K562 (cell line): ENCODE results near the gene EIF2AK2. TPM values are rescaled to one million over a fixed set of nuclear protein-coding genes. Genes with fewer than 3 reads are reported as not detected.

ENCODE experiments used
- ARNT ChIP-seq, 2 experiments: fragments of 450-650 bp; IDR thresholded peaks; 2 replicates each; pipeline ENCODE4 v1.6.1; 2016; ENCODE audit warnings: mild to moderate bottlenecking in 1 of 2
- ATF1 ChIP-seq, 2 experiments: fragments of 450-650 bp in 1 of 2; IDR thresholded peaks; 2 replicates each; pipeline ENCODE4 v1.6.1; 2016; ENCODE audit warnings: missing compliant biosample characterization in 1 of 2, missing genetic modification characterization in 1 of 2
- FOXA3 ChIP-seq, 2 experiments: fragments of 450-650 bp in 1 of 2; sonication (generic) in 1 of 2; formaldehyde crosslinking; IDR thresholded peaks in 1 of 2; conservative IDR thresholded peaks in 1 of 2; 2 replicates each; pipeline versions ENCODE4 v1.4.0 to v1.8.0; 2020 to 2022; ENCODE audit warnings: mild to moderate bottlenecking in 2 of 2, missing genetic modification reagents in 1 of 2
- FOXK1 ChIP-seq: sonication (generic); formaldehyde crosslinking; IDR thresholded peaks from 2 replicates; pipeline ENCODE4 v1.8.0; 2022; ENCODE audit warnings: missing genetic modification reagents, mild to moderate bottlenecking, borderline replicate concordance
- GATA2 ChIP-seq: sonication (generic); formaldehyde crosslinking; IDR thresholded peaks from 2 replicates; pipeline ENCODE4 v1.4.0; 2020; ENCODE audit warnings: mild to moderate bottlenecking, missing genetic modification reagents
- GTF3C2 ChIP-seq: IDR thresholded peaks from 3 replicates; pipeline ENCODE4 v1.6.1; 2011; ENCODE audit warnings: borderline replicate concordance, mild to moderate bottlenecking, moderate library complexity; ENCODE audit not compliant: insufficient read length; ENCODE audit errors: extremely low read depth
- HNRNPL ChIP-seq: fragments of 200-400 bp; formaldehyde crosslinking; IDR thresholded peaks from 2 replicates; pipeline ENCODE4 v1.6.1; 2017; ENCODE audit warnings: low read depth, mild to moderate bottlenecking, low read length
- ILK ChIP-seq: fragments of 450-650 bp; IDR thresholded peaks from 2 replicates; pipeline ENCODE4 v1.6.1; 2016; ENCODE audit warnings: missing genetic modification characterization, low read depth, mild to moderate bottlenecking, missing compliant biosample characterization, moderate library complexity, borderline replicate concordance
- KAT7 ChIP-seq: sonication (generic); formaldehyde crosslinking; IDR thresholded peaks from 2 replicates; pipeline ENCODE4 v1.8.0; 2022; ENCODE audit warnings: missing genetic modification reagents, mild to moderate bottlenecking, borderline replicate concordance
- MAZ ChIP-seq, 2 experiments: fragments of 450-650 bp in 1 of 2; sonication (generic) in 1 of 2; formaldehyde crosslinking; IDR thresholded peaks in 1 of 2; conservative IDR thresholded peaks in 1 of 2; 2 replicates each; pipeline versions ENCODE4 v1.4.0 to v1.5.0; 2020; ENCODE audit warnings: mild to moderate bottlenecking in 1 of 2, missing genetic modification reagents in 1 of 2
- PML ChIP-seq: IDR thresholded peaks from 2 replicates; pipeline ENCODE4 v1.6.1; 2012; ENCODE audit warnings: low read length, inconsistent platforms
- POU5F1 ChIP-seq: fragments of 150-350 bp; IDR thresholded peaks from 2 replicates; pipeline ENCODE4 v1.6.1; 2014; ENCODE audit warnings: borderline replicate concordance, low read length, low read depth, mild to moderate bottlenecking; ENCODE audit not compliant: partially characterized antibody
- SNRNP70 ChIP-seq: fragments of 200-400 bp; formaldehyde crosslinking; optimal IDR thresholded peaks from 2 replicates; pipeline ENCODE3; 2017; ENCODE audit warnings: low read depth, low read length
- ZBTB26 ChIP-seq: fragments of 450-650 bp; formaldehyde crosslinking; IDR thresholded peaks from 2 replicates; pipeline ENCODE4 v1.4.0; 2022; ENCODE audit warnings: missing genetic modification characterization
- ZNF133 ChIP-seq: fragments of 250-450 bp; sonication (Bioruptor Pico); IDR thresholded peaks from 2 replicates; pipeline ENCODE4 v1.4.0; 2020; ENCODE audit warnings: mild to moderate bottlenecking
- ZNF431 ChIP-seq: sonication (generic); formaldehyde crosslinking; IDR thresholded peaks from 2 replicates; pipeline ENCODE4 v1.8.0; 2022; ENCODE audit warnings: mild to moderate bottlenecking, missing genetic modification reagents
- ZNF707 ChIP-seq: fragments of 250-450 bp; sonication (Bioruptor Pico); conservative IDR thresholded peaks from 2 replicates; pipeline ENCODE4 v1.8.0; 2022; ENCODE audit warnings: inconsistent platforms, mild to moderate bottlenecking, moderate library complexity
- ZNF778 ChIP-seq: fragments of 450-650 bp; formaldehyde crosslinking; IDR thresholded peaks from 2 replicates; pipeline ENCODE4 v1.4.0; 2020; ENCODE audit warnings: mild to moderate bottlenecking, moderate library complexity
- polyA plus RNA-seq, 8 experiments: library from polyadenylated mRNA; depleted of rRNA in 4 of 8; stranded (reverse) in 5 of 8; unstranded in 3 of 8; fragments of >200 nt; fragmentation: Nextera tagmentation in 2 of 8; fragmentation: Illumina TruSeq in 1 of 8; extraction: Ambion mirVana in 2 of 8; extraction: Trizol in 1 of 8; gene quantifications; 2 replicates each; pipeline versions ENCODE4 v1.2.1 to v1.2.3, GENCODE V29; 2011 to 2014; ENCODE audit warnings: inconsistent platforms in 1 of 8, missing spikeins in 1 of 8
- total RNA-seq, 7 experiments: library from RNA; depleted of rRNA in 6 of 7; stranded (reverse); fragments of >200 nt in 6 of 7; fragmentation: Illumina TruSeq in 2 of 7; extraction: Trizol in 2 of 7; gene quantifications; 2 replicates each; pipeline versions ENCODE4 v1.2.1 to v1.2.3, GENCODE V29; 2011 to 2021; ENCODE audit warnings: low replicate concordance in 1 of 7
- TF ChIP-seq, protein P1 (sequence below): fragments of 450-650 bp; formaldehyde crosslinking; IDR thresholded peaks from 2 replicates; pipeline ENCODE4 v1.4.0; 2020; ENCODE audit warnings: mild to moderate bottlenecking, moderate library complexity
- TF ChIP-seq, protein P2 (sequence below): fragments of 450-650 bp; IDR thresholded peaks from 2 replicates; pipeline ENCODE4 v1.6.1; 2016; ENCODE audit warnings: missing biosample characterization, missing genetic modification characterization

The EIF2AK2 gene
- total and polyA plus RNA-seq, 9 of the 15 experiments (the other 6 are each of a cell fraction or from before 2014, with no cell fraction given) = 3.8 to 19.5 (median 13.3) TPM

DNA sequence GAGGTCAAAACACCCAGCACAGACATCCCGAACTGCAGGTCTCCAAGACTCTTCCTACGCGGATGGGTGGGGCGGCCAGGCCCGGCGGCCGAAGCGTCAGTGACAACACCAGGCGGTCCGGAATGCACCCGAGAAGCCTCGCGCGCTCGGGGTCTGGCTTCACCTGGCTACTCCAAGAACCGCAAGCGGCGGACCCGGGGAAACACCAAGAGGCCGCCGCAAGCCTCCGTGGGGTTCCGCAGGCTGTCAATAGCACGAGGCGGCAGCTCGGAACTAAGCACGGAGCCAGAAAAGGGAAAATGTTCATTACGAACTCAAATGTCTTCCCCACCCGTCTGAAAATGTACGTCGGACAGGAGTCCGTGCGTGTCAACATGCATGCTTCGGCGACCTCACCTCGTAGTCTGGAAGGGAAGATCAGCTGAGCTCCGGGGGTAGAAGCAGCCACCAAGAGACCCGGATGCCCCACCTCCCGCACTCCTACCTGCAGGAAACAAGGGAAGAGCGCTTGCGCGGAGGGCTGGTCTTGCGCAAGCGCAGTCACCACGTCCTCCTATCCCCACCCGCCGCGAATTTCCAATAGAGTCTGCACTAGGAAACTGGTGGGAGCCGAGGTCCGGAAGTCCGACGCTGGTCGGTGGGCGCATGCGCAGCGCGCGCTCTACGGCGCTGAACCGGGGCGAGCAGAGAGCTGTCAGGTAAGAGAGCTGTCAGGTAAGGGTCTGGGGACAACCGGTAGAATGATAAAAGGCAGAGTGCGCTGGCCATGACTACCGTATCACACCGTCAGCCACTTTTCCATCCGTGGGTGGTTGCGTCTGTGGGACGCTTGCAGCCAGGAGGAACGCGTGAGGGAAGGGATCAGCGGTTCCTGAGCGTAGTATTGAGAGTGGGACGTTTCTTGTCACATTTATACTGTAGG, 72.6 kb downstream of the EIF2AK2 start, which contains the start of the genes GPATCH11 and HEATR5B (continued):
- TF ChIP-seq KAT7 (CRISPR knock-in tag) = no peak
- TF ChIP-seq ZNF707 = no peak
- TF ChIP-seq ATF1 (CRISPR knock-in tag; IDR thresholded peaks at IDR 0.05) = no peak
- peak; percentile 46; the same call in 1 of the 2 replicates for TF ChIP-seq ATF1 (tag; IDR thresholded peaks at IDR 0.05)
- no peak for TF ChIP-seq POU5F1
- no peak for TF ChIP-seq GTF3C2
- no peak for TF ChIP-seq HNRNPL
- no peak; the same call in 1 of the 2 replicates for TF ChIP-seq PML
- no peak; the same call in 1 of the 2 replicates for TF ChIP-seq ZNF431 (CRISPR knock-in tag)
- TF ChIP-seq FOXA3 (CRISPR knock-in tag; conservative IDR thresholded peaks at IDR 0.05 in 1 of 2, IDR thresholded peaks at IDR 0.05 in 1 of 2) = peak in 1 of 2 experiments; percentile 12; a peak in 1 of 4 replicates
- no peak for TF ChIP-seq ILK (tag)
- no peak for TF ChIP-seq ZNF778
- TF ChIP-seq, protein P1, sequence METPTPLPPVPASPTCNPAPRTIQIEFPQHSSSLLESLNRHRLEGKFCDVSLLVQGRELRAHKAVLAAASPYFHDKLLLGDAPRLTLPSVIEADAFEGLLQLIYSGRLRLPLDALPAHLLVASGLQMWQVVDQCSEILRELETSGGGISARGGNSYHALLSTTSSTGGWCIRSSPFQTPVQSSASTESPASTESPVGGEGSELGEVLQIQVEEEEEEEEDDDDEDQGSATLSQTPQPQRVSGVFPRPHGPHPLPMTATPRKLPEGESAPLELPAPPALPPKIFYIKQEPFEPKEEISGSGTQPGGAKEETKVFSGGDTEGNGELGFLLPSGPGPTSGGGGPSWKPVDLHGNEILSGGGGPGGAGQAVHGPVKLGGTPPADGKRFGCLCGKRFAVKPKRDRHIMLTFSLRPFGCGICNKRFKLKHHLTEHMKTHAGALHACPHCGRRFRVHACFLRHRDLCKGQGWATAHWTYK (CRISPR knock-in tag) = no peak
- TF ChIP-seq ARNT (IDR thresholded peaks at IDR 0.05) = no peak
- no peak for TF ChIP-seq GATA2 (CRISPR knock-in tag)
- TF ChIP-seq SNRNP70 = no peak
- TF ChIP-seq ZNF133 (CRISPR knock-in tag) = no peak
- no peak for TF ChIP-seq ZBTB26 (CRISPR knock-in tag)
- TF ChIP-seq, protein P2, sequence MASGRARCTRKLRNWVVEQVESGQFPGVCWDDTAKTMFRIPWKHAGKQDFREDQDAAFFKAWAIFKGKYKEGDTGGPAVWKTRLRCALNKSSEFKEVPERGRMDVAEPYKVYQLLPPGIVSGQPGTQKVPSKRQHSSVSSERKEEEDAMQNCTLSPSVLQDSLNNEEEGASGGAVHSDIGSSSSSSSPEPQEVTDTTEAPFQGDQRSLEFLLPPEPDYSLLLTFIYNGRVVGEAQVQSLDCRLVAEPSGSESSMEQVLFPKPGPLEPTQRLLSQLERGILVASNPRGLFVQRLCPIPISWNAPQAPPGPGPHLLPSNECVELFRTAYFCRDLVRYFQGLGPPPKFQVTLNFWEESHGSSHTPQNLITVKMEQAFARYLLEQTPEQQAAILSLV (tag) = no peak
- 0 out of 2 replicates have a peak, but pooled peaks have one; percentile 81 for TF ChIP-seq FOXK1 (CRISPR knock-in tag)
- peak in 1 of 2 experiments; percentile 38; a peak in 1 of 4 replicates for TF ChIP-seq MAZ (CRISPR knock-in tag; conservative IDR thresholded peaks at IDR 0.05 in 1 of 2, IDR thresholded peaks at IDR 0.05 in 1 of 2)
